ENCODE measurements around the gene CRYZL1. TPM values are rescaled to one million over a fixed set of nuclear protein-coding genes. Genes with fewer than 3 reads are reported as not detected.

CRYZL1 gene
- total RNA-seq, 1 donor from 2014 or later = 30.7 TPM

DNA sequence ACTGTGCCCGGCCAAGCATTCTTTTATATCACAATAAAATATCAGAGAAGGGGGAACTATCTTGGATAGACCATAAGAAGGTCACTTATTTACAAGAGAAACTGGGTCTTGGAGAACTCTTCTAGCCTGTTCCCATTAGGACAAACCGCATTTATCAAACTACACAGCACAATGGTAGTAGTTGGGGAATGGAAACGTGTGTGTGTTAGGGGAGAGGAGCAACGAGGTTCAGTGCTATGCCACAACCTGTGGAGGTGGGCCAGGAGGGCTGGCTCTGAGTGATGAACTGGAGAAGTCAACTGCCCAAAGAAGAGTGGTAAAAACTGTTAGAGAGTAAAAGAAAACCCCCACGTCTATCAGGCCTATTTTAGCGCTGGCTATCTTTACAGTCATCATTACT, 54.6 kb downstream of the CRYZL1 start:
- H3K4me1 Mint-ChIP-seq (ENCODE audit: low read depth, unreplicated experiment) = peaks cover 4% of the 10 kb centered on the region
- no peak overlapping the region for H3K27ac ChIP-seq (ENCODE audit: low read depth, low read length)
- no peak overlapping the region for H3K27ac Mint-ChIP-seq (ENCODE audit: unreplicated experiment)
- peaks cover 11% of the 10 kb centered on the region for H3K4me1 ChIP-seq (ENCODE audit: insufficient read depth, low read length)
- no peaks in the 10 kb centered on the region for H3K27me3 ChIP-seq (ENCODE audit: insufficient read depth, low read length)
- peak overlapping the region; percentile 77 for H3K4me3 ChIP-seq (ENCODE audit: insufficient read depth, low read depth, low read length)
- H3K9ac ChIP-seq (ENCODE audit: low read length) = no peak overlapping the region
- peaks cover under 1% of the 10 kb centered on the region for H4K20me1 ChIP-seq (ENCODE audit: insufficient read depth, low read length)
- H3K79me2 ChIP-seq (ENCODE audit: insufficient read depth, low read length) = peaks cover 34% of the 10 kb centered on the region
- H3K9me3 Mint-ChIP-seq (ENCODE audit: unreplicated experiment) = no peaks in the 10 kb centered on the region
- H3K27me3 Mint-ChIP-seq (ENCODE audit: low read depth, unreplicated experiment) = no peaks in the 10 kb centered on the region
- peaks cover 17% of the 10 kb centered on the region for H3K36me3 ChIP-seq (ENCODE audit: insufficient read depth, low read length)
- peaks cover 2% of the 10 kb centered on the region for H3K36me3 Mint-ChIP-seq (ENCODE audit: low read depth, unreplicated experiment)
- H3K4me3 Mint-ChIP-seq (ENCODE audit: unreplicated experiment) = peak overlapping the region; percentile 9
- H3K4me2 ChIP-seq (ENCODE audit: low read length) = peak overlapping the region; percentile 94
- H3K9me3 ChIP-seq (ENCODE audit: insufficient read depth, low read depth, low read length) = no peaks in the 10 kb centered on the region
- no peak for TF ChIP-seq EZH2 (IDR thresholded peaks at IDR 0.05; ENCODE audit: insufficient read depth, low read length)
- TF ChIP-seq, protein P1, sequence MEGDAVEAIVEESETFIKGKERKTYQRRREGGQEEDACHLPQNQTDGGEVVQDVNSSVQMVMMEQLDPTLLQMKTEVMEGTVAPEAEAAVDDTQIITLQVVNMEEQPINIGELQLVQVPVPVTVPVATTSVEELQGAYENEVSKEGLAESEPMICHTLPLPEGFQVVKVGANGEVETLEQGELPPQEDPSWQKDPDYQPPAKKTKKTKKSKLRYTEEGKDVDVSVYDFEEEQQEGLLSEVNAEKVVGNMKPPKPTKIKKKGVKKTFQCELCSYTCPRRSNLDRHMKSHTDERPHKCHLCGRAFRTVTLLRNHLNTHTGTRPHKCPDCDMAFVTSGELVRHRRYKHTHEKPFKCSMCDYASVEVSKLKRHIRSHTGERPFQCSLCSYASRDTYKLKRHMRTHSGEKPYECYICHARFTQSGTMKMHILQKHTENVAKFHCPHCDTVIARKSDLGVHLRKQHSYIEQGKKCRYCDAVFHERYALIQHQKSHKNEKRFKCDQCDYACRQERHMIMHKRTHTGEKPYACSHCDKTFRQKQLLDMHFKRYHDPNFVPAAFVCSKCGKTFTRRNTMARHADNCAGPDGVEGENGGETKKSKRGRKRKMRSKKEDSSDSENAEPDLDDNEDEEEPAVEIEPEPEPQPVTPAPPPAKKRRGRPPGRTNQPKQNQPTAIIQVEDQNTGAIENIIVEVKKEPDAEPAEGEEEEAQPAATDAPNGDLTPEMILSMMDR (IDR thresholded peaks at IDR 0.05; ENCODE audit: insufficient read depth, low read depth, low read length) = no peak
- FAIRE-seq (no peak), DNase-seq (ENCODE audit: low read depth) (no peak)
- no peak overlapping the region for H2AFZ ChIP-seq (ENCODE audit: low read depth, low read length)

DNA sequence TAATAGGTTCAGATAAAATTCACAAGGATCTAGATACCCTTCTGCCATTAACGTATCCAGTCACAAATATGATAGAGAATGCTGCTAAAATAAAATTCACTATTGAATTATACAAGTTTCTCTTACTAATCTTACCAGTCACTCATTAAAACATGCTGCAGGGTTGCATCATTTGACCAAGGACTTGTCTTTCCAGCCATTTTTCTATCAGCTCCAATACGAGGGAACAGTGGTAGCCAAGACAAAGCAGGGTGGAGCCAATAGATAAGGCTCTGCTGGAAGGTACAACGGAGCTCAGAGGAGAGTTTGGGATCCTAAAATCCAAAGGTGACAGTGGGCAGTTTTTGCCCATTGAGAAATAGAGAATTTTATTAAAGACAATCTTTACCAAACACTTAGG, 57.1 kb downstream of the CRYZL1 start:
- Histone ChIP-seq H3K4me2 (ENCODE audit: low read length) (no peak overlapping the region), H3K36me3 (ENCODE audit: insufficient read depth, low read length) (peaks cover 23% of the 10 kb centered on the region), H3K9ac (ENCODE audit: low read length) (no peak overlapping the region), H3K27me3 (ENCODE audit: insufficient read depth, low read length) (no peaks in the 10 kb centered on the region), H3K9me3 (ENCODE audit: insufficient read depth, low read depth, low read length) (no peaks in the 10 kb centered on the region), H3K4me1 (ENCODE audit: insufficient read depth, low read length) (peaks cover 11% of the 10 kb centered on the region), H2AFZ (ENCODE audit: low read depth, low read length) (no peak overlapping the region), H4K20me1 (ENCODE audit: insufficient read depth, low read length) (peaks cover 3% of the 10 kb centered on the region), H3K79me2 (ENCODE audit: insufficient read depth, low read length) (peaks cover 34% of the 10 kb centered on the region), H3K27ac (ENCODE audit: low read depth, low read length) (no peak overlapping the region), H3K4me3 (ENCODE audit: insufficient read depth, low read depth, low read length) (no peak overlapping the region)
- Mint-ChIP-seq H3K4me1 (ENCODE audit: low read depth, unreplicated experiment) (peaks cover 4% of the 10 kb centered on the region), H3K27ac (ENCODE audit: unreplicated experiment) (no peak overlapping the region), H3K4me3 (ENCODE audit: unreplicated experiment) (no peak overlapping the region), H3K9me3 (ENCODE audit: unreplicated experiment) (no peaks in the 10 kb centered on the region), H3K27me3 (ENCODE audit: low read depth, unreplicated experiment) (no peaks in the 10 kb centered on the region), H3K36me3 (ENCODE audit: low read depth, unreplicated experiment) (peaks cover 2% of the 10 kb centered on the region)
- TF ChIP-seq EZH2 (IDR thresholded peaks at IDR 0.05; ENCODE audit: insufficient read depth, low read length) = no peak
- TF ChIP-seq, protein P1 (IDR thresholded peaks at IDR 0.05; ENCODE audit: insufficient read depth, low read depth, low read length) = no peak
- no peak for DNase-seq (ENCODE audit: low read depth)
- no peak for FAIRE-seq

DNA sequence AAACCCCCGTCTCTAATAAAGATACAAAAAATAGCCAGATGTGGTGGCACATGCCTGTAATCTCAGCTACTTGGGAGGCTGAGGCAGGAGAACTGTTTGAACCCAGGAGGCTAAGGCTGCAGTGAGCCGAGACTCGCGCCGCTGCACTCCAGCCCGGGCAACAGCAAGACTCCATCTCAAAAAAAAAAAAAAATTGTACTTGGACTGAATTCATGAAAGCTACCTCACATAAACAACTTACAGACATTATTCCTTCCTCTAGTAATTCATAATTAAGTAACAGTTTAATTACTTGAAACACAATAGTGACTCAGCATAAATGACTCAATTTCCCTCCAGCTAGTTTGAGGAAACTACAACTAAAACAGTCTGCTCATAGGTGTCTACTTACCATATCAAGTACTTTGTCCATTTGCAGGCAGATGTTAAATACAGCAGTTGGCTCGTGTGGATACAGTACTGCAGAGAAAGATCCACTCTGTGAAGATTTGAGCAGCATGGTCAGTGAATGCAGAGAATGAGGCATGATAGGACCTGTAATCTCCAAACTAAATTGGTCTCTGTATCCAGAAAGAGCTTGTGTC, 62.5 kb downstream of the CRYZL1 start:
- no peak for TF ChIP-seq EZH2 (IDR thresholded peaks at IDR 0.05; ENCODE audit: insufficient read depth, low read length)
- TF ChIP-seq, protein P1 (IDR thresholded peaks at IDR 0.05; ENCODE audit: insufficient read depth, low read depth, low read length) = no peak

More for the DNA sequence above, 62.5 kb downstream of the CRYZL1 start:
- no peaks in the 10 kb centered on the region for H3K27me3 ChIP-seq (ENCODE audit: insufficient read depth, low read length)
- no peaks in the 10 kb centered on the region for H3K4me1 ChIP-seq (ENCODE audit: insufficient read depth, low read length)
- H3K9ac ChIP-seq (ENCODE audit: low read length) = no peak overlapping the region
- H3K4me3 ChIP-seq (ENCODE audit: insufficient read depth, low read depth, low read length) = no peak overlapping the region
- peak; percentile 23 for DNase-seq (ENCODE audit: low read depth)
- Mint-ChIP-seq H3K27ac (ENCODE audit: unreplicated experiment) (peak overlapping the region; percentile 37), H3K36me3 (ENCODE audit: low read depth, unreplicated experiment) (peaks cover under 1% of the 10 kb centered on the region), H3K9me3 (ENCODE audit: unreplicated experiment) (no peaks in the 10 kb centered on the region), H3K27me3 (ENCODE audit: low read depth, unreplicated experiment) (no peaks in the 10 kb centered on the region), H3K4me1 (ENCODE audit: low read depth, unreplicated experiment) (peaks cover 9% of the 10 kb centered on the region), H3K4me3 (ENCODE audit: unreplicated experiment) (no peak overlapping the region)
- no peak overlapping the region for H3K27ac ChIP-seq (ENCODE audit: low read depth, low read length)
- H4K20me1 ChIP-seq (ENCODE audit: insufficient read depth, low read length) = peaks cover 19% of the 10 kb centered on the region
- peaks cover 33% of the 10 kb centered on the region for H3K36me3 ChIP-seq (ENCODE audit: insufficient read depth, low read length)
- H2AFZ ChIP-seq (ENCODE audit: low read depth, low read length) = no peak overlapping the region
- no peaks in the 10 kb centered on the region for H3K9me3 ChIP-seq (ENCODE audit: insufficient read depth, low read depth, low read length)
- no peak for FAIRE-seq
- H3K79me2 ChIP-seq (ENCODE audit: insufficient read depth, low read length) = no peaks in the 10 kb centered on the region
- H3K4me2 ChIP-seq (ENCODE audit: low read length) = no peak overlapping the region
